Motor neuron (in vitro differentiated cells): ENCODE data around the gene NAXD. TPM values are rescaled to one million over a fixed set of nuclear protein-coding genes. Genes with fewer than 3 reads are reported as not detected.

Experiments
- ATAC-seq, 8 experiments: fragments of 200-7000 bp; cut with Tn5 transposase; replicated peaks in 6 of 8; 2 replicates each; pipeline ENCODE4 v1.8.0; 2021; ENCODE audit warnings: mild to moderate bottlenecking in 8 of 8, moderate library complexity in 8 of 8
- H3K27ac ChIP-seq, 2 donors: fragments of 250-450 bp; sonication (Bioruptor Pico); 2 replicates each; pipeline ENCODE4 v1.9.0; 2021; ENCODE audit warnings: antibody characterized with exemption in 2 of 2, mild to moderate bottlenecking in 2 of 2, moderate library complexity in 1 of 2
- H3K4me1 ChIP-seq, 2 donors: fragments of 250-450 bp; sonication (Bioruptor Pico); replicated peaks in 1 of 2; 2 replicates each; pipeline ENCODE4 v1.6.1; 2021; ENCODE audit warnings: antibody characterized with exemption in 2 of 2, mild to moderate bottlenecking in 2 of 2, moderate library complexity in 1 of 2
- H3K4me3 ChIP-seq, 5 donors: fragments of 250-450 bp; sonication (Bioruptor Pico); 2 replicates each; pipeline ENCODE4 v1.9.0; 2021; ENCODE audit warnings: antibody characterized with exemption in 5 of 5, mild to moderate bottlenecking in 5 of 5, moderate library complexity in 4 of 5
- WGBS, 10 experiments: fragments of 450-650 bp; shearing (Covaris generic); methylation state at CpG; one replicate each; pipeline ENCODE4 v1.0.0; 2022; 5-methylcytosine and 5-hydroxymethylcytosine counted together
- in situ Hi-C, 9 experiments: fragments of 400-800 bp; cut with MboI; loops; one replicate each; pipeline ENCODE4 v1.15.0; 2021; ENCODE audit warnings: low sequenced_read_pairs in 9 of 9, low pct_unique_long_range_greater_than_20kb in 2 of 9; ENCODE audit not compliant: unreplicated experiment in 9 of 9
- total RNA-seq, 8 experiments: library from RNA; unstranded; fragments of 300-600 nt; gene quantifications; 2 replicates each; pipeline versions ENCODE4 v1.2.3 to v1.2.4, GENCODE V29; 2022

Gene NAXD
- total RNA-seq, 8 experiments from 2014 or later: 19.9 to 39.4 (median 29.0) TPM

DNA sequence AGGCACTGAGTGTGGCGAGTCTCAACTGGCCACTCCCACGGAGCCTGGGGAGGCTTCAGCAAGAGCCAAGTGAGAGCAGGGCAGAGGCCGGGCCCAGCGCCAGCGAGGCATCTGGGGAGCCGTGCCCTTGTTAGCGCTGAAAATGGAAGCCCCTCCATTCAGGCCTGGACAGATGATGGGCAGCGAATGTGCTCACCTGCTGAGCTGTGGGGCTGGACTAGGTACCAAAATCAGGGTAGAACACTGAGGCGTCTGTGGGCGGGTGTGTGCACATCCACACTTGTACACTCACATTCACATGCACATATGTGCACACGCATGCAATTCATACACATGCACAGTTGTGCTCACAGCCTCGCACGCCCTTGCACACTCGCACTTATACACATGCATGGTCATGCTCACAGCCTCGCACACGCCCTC is 20.7 kb downstream of the NAXD start:
- in situ Hi-C loops: no loop called here
- Histone ChIP-seq H3K4me3 (no peak overlapping the region), H3K4me1 (no peaks in the 10 kb centered on the region), H3K27ac (no peak overlapping the region)
- ATAC-seq: no peak
- WGBS, 10 experiments: 20 to 100% (median 87%) methylated on average over 1 to 11 of the region's 16 CpGs; no CpG with 5 or more reads in 2 of the 10 experiments

DNA sequence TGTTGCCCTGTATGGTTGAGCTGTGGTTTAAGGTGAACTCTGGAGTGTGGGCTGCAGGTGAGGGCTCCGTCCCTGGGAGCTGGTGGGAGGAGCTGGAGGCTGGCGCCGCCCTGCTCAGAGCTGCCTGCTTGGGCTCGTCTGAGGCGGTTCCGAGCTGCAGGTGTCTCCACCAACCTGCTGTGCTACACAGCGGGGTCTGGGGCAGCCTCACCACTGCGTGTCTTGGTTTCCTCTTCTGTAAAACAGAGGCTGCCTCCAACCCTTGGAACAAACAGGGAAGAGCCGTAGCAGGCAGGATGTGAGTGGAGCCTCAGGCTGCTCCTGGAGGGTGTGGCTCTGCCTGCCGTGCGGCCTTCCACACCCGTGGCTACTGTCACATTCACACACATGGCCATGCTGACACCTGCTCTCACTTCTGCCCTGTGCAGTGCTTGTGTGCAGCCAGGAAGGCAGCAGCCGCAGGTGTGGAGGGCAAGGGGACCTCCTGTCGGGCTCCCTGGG is 21.4 kb downstream of the NAXD start:
- Histone ChIP-seq H3K4me3 (no peak overlapping the region), H3K27ac (no peak overlapping the region), H3K4me1 (no peaks in the 10 kb centered on the region)
- in situ Hi-C loops: no loop called here
- WGBS, 10 experiments: 84 to 100% (median 94%) methylated on average over 1 to 5 of the region's 14 CpGs; no CpG with 5 or more reads in 6 of the 10 experiments
- peak in 3 of 8 experiments; percentile 50 to 83 (median 74) for ATAC-seq

GRCh38 chr13:110637275-110637674 is 21.9 kb downstream of the NAXD start:
- no peak overlapping the region for H3K4me3 ChIP-seq
- 60 to 100% (median 80%) methylated on average over 1 to 2 of the region's 6 CpGs; no CpG with 5 or more reads in 3 of the 10 experiments for WGBS, 10 experiments
- H3K27ac ChIP-seq: no peak overlapping the region
- no peak for ATAC-seq
- no peaks in the 10 kb centered on the region for H3K4me1 ChIP-seq
- in situ Hi-C loops: no loop called here

GRCh38 chr13:110637747-110638146 is 22.4 kb downstream of the NAXD start:
- in situ Hi-C loops: no loop called here
- ATAC-seq: no peak
- Histone ChIP-seq H3K27ac (no peak overlapping the region), H3K4me3 (no peak overlapping the region), H3K4me1 (no peaks in the 10 kb centered on the region)
- 15 to 100% (median 80%) methylated on average over 1 to 2 of the region's 6 CpGs; no CpG with 5 or more reads in 5 of the 10 experiments for WGBS, 10 experiments

DNA sequence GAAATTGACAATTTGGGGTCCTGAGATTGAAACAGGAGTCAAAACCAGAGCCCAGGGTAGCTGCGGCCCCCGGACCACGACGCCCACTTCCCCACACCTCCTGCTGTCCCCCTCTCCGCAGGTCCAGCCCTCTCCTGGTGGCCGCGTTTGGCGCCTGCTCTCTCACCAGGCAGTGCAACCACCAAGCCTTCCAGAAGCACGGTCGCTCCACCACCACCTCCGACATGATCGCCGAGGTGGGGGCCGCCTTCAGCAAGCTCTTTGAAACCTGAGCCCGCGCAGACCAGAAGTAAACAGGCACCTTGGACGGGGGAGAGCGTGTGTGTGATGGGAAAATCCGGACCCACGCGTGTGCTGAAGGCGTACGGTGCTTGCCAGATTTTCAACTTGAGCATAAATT is 22.9 kb downstream of the NAXD start:
- Histone ChIP-seq H3K4me3 (no peak overlapping the region), H3K27ac (no peak overlapping the region), H3K4me1 (no peaks in the 10 kb centered on the region)
- ATAC-seq: no peak
- WGBS, 10 experiments: 93 to 100% (median 96%) methylated on average over 4 to 9 of the region's 23 CpGs; no CpG with 5 or more reads in 5 of the 10 experiments
- in situ Hi-C loops: no loop called here

GRCh38 chr13:110638814-110639806 is 23.8 kb downstream of the NAXD start:
- no peaks in the 10 kb centered on the region for H3K4me1 ChIP-seq
- H3K4me3 ChIP-seq: no peak overlapping the region
- in situ Hi-C loops: no loop called here
- 89 to 100% (median 94%) methylated on average over 2 to 13 of the region's 39 CpGs; no CpG with 5 or more reads in 3 of the 10 experiments for WGBS, 10 experiments
- H3K27ac ChIP-seq: no peak overlapping the region
- ATAC-seq: peak in 1 of 8 experiments; percentile 8

DNA sequence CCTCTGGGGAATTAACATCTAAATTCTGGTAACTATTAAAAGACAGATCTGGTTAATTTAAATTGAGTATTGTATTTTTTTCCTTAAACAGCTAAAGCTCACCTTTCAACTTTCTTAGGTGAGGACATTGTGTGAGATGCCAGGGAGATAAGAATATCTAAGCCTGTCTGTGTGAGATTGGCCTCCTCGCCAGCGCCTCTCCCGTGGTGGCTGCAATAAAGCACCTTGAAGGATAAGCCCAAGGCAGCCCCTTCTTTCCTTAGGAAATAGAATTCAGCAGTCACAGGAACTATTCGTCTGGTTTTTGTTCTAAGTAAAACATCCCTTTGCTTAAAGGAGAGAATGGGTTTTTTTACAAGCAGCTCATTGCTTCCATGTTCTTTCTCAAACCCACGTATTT is 24.6 kb downstream of the NAXD start:
- WGBS, 10 experiments: 69 to 100% (median 90%) methylated on average over 1 to 4 of the region's 5 CpGs; no CpG with 5 or more reads in 1 of the 10 experiments
- no peak overlapping the region for H3K4me3 ChIP-seq
- no peak for ATAC-seq
- H3K27ac ChIP-seq: no peak overlapping the region
- in situ Hi-C loops: no loop called here
- peaks cover 0 to 3% of the 10 kb centered on the region in 2 donors for H3K4me1 ChIP-seq

DNA sequence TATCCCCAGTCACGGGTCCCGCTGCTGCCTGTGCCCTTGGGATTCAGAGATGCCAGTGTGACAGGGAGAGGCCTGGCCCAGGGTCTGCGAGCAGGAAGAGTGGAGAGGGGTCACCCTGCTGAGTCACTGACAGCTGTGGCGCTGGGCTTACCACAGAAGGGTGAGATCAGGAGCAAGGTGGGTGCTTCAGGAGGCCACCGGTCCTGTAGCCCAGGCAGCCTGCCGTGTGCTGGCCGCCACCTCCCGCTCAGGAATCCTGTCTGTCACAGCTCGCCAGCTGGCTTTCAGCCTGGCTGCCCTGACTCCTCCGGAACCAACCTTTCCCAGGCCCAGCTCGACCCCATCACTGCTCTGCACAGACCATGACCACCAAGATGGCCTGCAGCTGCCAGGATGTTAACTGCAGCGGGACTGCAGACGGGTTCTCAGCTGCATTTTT is 25.3 kb downstream of the NAXD start:
- Histone ChIP-seq H3K4me3 (no peak overlapping the region), H3K4me1 (peaks cover 0 to 3% of the 10 kb centered on the region in 2 donors), H3K27ac (no peak overlapping the region)
- in situ Hi-C loops: no loop called here
- peak in 5 of 8 experiments; percentile 5 to 49 (median 39) for ATAC-seq
- WGBS, 10 experiments: 73 to 100% (median 93%) methylated on average over 1 to 6 of the region's 13 CpGs; no CpG with 5 or more reads in 4 of the 10 experiments

DNA sequence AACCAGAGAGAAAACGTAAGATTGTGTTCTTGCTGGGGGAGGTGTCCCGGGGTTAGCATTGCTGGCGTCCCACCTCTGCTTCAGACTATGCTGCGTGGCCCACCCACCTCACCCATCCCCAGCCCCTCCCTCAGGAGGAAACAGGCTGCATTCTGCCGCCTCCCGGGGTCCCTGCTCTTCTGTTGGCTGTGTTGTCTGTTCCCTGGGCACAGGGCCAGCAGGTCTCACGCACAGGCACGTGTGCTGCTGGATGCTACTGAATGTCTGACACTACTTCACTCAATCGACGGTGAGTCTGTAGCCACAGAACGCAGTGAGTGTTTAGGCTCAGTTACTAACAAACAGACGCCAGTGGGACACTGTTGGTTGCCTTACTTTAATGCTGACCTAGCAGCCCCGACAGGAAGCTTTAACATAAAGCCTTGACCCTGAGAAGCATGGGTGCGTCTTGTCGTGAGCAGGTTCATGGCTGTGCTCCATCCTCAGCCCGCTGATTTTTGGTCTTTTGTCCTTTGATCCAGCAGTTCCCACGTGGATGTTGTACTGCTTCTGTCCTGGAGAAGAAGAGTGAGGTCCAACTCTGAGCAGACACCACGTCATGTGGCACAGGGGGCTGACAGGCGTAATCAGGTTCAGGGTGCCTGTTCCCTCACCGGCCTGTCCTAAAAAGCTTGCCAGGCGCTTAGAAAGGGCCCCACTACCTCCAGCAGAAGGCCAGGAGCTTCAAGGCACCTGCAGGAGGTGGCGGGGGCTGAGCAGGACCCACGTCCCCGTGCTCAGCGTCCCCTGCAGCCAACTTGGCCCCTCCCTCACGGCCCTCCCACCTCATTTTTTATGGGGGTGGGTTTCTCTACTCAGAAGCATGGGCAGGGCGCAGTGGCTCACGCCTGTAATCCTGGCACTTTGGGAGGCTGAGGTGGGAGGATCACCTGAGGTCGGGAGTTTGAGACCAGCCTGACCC is 26.0 kb downstream of the NAXD start:
- peaks cover 0 to 3% of the 10 kb centered on the region in 2 donors for H3K4me1 ChIP-seq
- WGBS, 10 experiments: 60 to 97% (median 80%) methylated on average over 2 to 6 of the region's 29 CpGs; no CpG with 5 or more reads in 3 of the 10 experiments
- peak in 3 of 8 experiments; percentile 20 to 52 (median 27) for ATAC-seq
- H3K27ac ChIP-seq: no peak overlapping the region
- in situ Hi-C loops: no loop called here
- no peak overlapping the region for H3K4me3 ChIP-seq

GRCh38 chr13:110642291-110642981 is 27.1 kb downstream of the NAXD start:
- 93 to 100% (median 100%) methylated on average over 1 to 13 of the region's 40 CpGs; no CpG with 5 or more reads in 5 of the 10 experiments for WGBS, 10 experiments
- no peak for ATAC-seq
- Histone ChIP-seq H3K27ac (no peak overlapping the region), H3K4me1 (peaks cover 0 to 3% of the 10 kb centered on the region in 2 donors), H3K4me3 (no peak overlapping the region)
- in situ Hi-C loops: no loop called here

- 35 to 100% (median 93%) methylated on average over 2 to 4 of the region's 11 CpGs; no CpG with 5 or more reads in 4 of the 10 experiments for WGBS, 10 experiments
- in situ Hi-C loops: no loop called here
- no peak for ATAC-seq
- H3K4me3 ChIP-seq: no peak overlapping the region
- no peak overlapping the region for H3K27ac ChIP-seq
- H3K4me1 ChIP-seq: peaks cover 0 to 3% of the 10 kb centered on the region in 2 donors
Observed at GRCh38 chr13:110643324-110643723, 28.0 kb downstream of the NAXD start.
